HG02840 (cell line): ENCODE results near the gene HSPBAP1.
"Not testable (repeated sequence)": the region's sequence is repeated elsewhere in the genome, so short reads cannot be mapped to it uniquely, and the experiment has no call there.

Experiments used
- ATAC-seq: cut with Tn5 transposase; IDR thresholded peaks from one replicate; pipeline ENCODE4 v1.9.1; 2021; ENCODE audit warnings: mild to moderate bottlenecking, moderate library complexity, moderate number of reproducible peaks; ENCODE audit not compliant: unreplicated experiment, low FRiP score

The HSPBAP1 gene

GRCh38 chr3:122743581-122744120 is 50.0 kb downstream of the HSPBAP1 start:
- no peak for ATAC-seq

GRCh38 chr3:122742234-122742633 is 51.4 kb downstream of the HSPBAP1 start:
- no peak for ATAC-seq

GRCh38 chr3:122739172-122739571 is 54.5 kb downstream of the HSPBAP1 start:
- no peak for ATAC-seq

- ATAC-seq, result not testable (repeated sequence)
Observed at GRCh38 chr3:122732682-122733525, 60.7 kb downstream of the HSPBAP1 start.

- ATAC-seq, result no peak
Observed at GRCh38 chr3:122730240-122730639, 63.4 kb downstream of the HSPBAP1 start.

- no peak for ATAC-seq
Observed at GRCh38 chr3:122728756-122729514, 64.7 kb downstream of the HSPBAP1 start.

GRCh38 chr3:122728186-122728585 is 65.4 kb downstream of the HSPBAP1 start:
- ATAC-seq, result no peak

GRCh38 chr3:122727766-122728165 is 65.9 kb downstream of the HSPBAP1 start:
- no peak for ATAC-seq

- no peak for ATAC-seq
Observed at GRCh38 chr3:122727294-122727693, 66.3 kb downstream of the HSPBAP1 start.

GRCh38 chr3:122725106-122725505 is 68.5 kb downstream of the HSPBAP1 start:
- ATAC-seq, result no peak

- ATAC-seq, result no peak
Observed at GRCh38 chr3:122719273-122719921, 74.2 kb downstream of the HSPBAP1 start.

- ATAC-seq, result no peak
Observed at GRCh38 chr3:122716667-122717066, 77.0 kb downstream of the HSPBAP1 start.

- ATAC-seq, result no peak
Observed at GRCh38 chr3:122714273-122714672, 79.4 kb downstream of the HSPBAP1 start.

- ATAC-seq, result not testable (repeated sequence)
Observed at GRCh38 chr3:122710616-122711251, 82.9 kb downstream of the HSPBAP1 start.

GRCh38 chr3:122705379-122705778 is 88.3 kb downstream of the HSPBAP1 start:
- ATAC-seq, result no peak

- no peak for ATAC-seq
Observed at GRCh38 chr3:122700193-122700592, 93.4 kb downstream of the HSPBAP1 start.

- peak; percentile 84 for ATAC-seq
Observed at GRCh38 chr3:122697952-122698620, 95.5 kb downstream of the HSPBAP1 start.

- no peak for ATAC-seq
Observed at GRCh38 chr3:122695927-122696561, 97.6 kb downstream of the HSPBAP1 start.

- ATAC-seq, result no peak
Observed at GRCh38 chr3:122694966-122695365, 98.7 kb downstream of the HSPBAP1 start.
